H1 (cell line): ENCODE measurements around the gene USP7. TPM values are rescaled to one million over a fixed set of nuclear protein-coding genes. Genes with fewer than 3 reads are reported as not detected.

Source experiments
- BACH1 ChIP-seq: IDR thresholded peaks from 2 replicates; pipeline ENCODE4 v1.6.1; 2012; ENCODE audit warnings: low read length, improper control_type of control experiment
- polyA plus RNA-seq, 7 experiments: library from polyadenylated mRNA; depleted of rRNA in 3 of 7; stranded (reverse) in 5 of 7; unstranded in 2 of 7; fragments of >200 nt in 5 of 7; fragments of 200-250 nt in 2 of 7; gene quantifications; 1 replicate in 5 of 7; 2 replicates in 1 of 7; 4 replicates in 1 of 7; pipeline versions ENCODE4 v1.2.1 to v1.2.3, GENCODE V29; 2011 to 2013; ENCODE audit warnings: missing spikeins in 2 of 7, mixed read lengths in 2 of 7
- total RNA-seq: library from RNA; stranded (reverse); fragmentation: NEBNext Ultra II Directional; extraction: Animal tissue kit (Norgen Biotek cat#: 25700); gene quantifications from 2 replicates; pipeline ENCODE4 v1.2.1, GENCODE V29; 2021

USP7 gene
- total and polyA plus RNA-seq, 2 of the 8 experiments (the other 6 are each of a cell fraction or from before 2014, with no cell fraction given) = 21.3 to 211 TPM

DNA sequence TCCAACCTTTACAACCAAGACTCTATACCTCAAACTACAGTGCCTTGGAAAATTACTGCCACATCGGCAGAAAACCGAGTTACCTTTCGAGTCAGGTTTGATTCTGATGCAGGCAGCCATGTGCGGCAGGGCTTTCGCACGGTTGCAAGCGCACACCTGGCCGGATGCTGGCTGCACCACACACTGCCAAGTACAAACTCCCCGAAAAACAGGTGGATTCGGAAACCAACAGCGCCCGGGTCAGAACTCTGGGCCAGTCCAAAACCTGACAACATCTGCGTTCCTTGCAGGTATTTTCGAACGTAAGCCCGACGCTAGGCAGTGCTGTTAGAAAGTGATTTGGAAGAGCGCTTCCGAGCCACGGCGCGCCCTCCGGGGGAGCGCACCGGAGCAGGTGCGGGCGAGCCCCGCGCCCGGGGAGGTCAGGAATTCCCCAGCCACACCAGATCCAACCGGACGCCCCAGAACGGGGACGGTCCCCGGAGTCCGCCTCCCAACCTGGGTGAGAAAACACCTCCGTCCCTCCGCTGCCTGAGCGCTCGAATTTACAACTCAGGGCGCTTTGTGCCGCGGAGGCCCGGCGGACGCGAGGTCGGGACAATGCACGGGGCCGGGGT is 1.2 kb downstream of the USP7 start (continued):
- no peak for TF ChIP-seq BACH1
